Activated T-helper 1 cell treated with anti-CD3 and anti-CD28 coated beads, Interleukin-2, amount 50 U/mL, for 16 hours (primary cell): Measurements from ENCODE around the gene FGA.

ENCODE experiments used
- DNase-seq, 2 donors: peaks; one replicate each; pipeline ENCODE4 v3.0.0-alpha.2; 2020; ENCODE audit warnings: low read depth in 1 of 2, low spot score in 1 of 2

FGA gene

GRCh38 chr4:154542271-154542879 lies 48.2 kb downstream of the FGA start:
- DNase-seq = no peak
